Measurements from ENCODE around the gene ITGA2. TPM values are rescaled to one million over a fixed set of nuclear protein-coding genes. Genes with fewer than 3 reads are reported as not detected.
A peak's percentile ranks its signal among the peaks of the same experiment; 100 is the strongest.

Gene ITGA2
- total RNA-seq = 1 to 10 TPM; 4.3 to 4.8 TPM

GRCh38 chr5:52989025-52989780, at the start of gene ITGA2:
ITGA2 (plus strand) TSS chr5:52989352; CDS start chr5:52989469, 117 bp downstream.
- DNase-seq (peak; percentile 53), ATAC-seq (peak; percentile 80)
- CTCF ChIA-PET = interaction anchor here (0.6 to 8.5 kb wide), 8 partner anchors 10 to 107 kb away, joined by 3 to 81 read pairs (median 4); no protein-coding TSS in a partner anchor
- Mint-ChIP-seq H3K27me3 (ENCODE audit: low read depth) (peaks cover 36% of the 10 kb centered on the region), H3K4me1 (ENCODE audit: low read depth) (peaks cover 32% of the 10 kb centered on the region), H3K4me3 (peak within 1 kb of the TSS; percentile 78), H3K36me3 (ENCODE audit: low read depth) (peaks cover 17% of the 10 kb centered on the region), H3K27ac (peak within 1 kb of the TSS; percentile 33), H3K9me3 (ENCODE audit: insufficient read depth) (no peaks in the 10 kb centered on the region)
- POLR2A ChIA-PET = interaction anchor here (1.3 to 1.9 kb wide), 2 partner anchors 10 to 43 kb away, joined by 4 to 6 read pairs; no protein-coding TSS in a partner anchor

- no peaks in the 10 kb centered on the region for H3K27me3 Mint-ChIP-seq (ENCODE audit: low read depth)
- peak overlapping the region; percentile 19 for H3K27ac Mint-ChIP-seq
- no peak overlapping the region for H3K4me3 Mint-ChIP-seq
- ChIA-PET POLR2A (no interaction called here), CTCF (interaction anchor here (1.3 to 11.5 kb wide), 4 partner anchors 28 to 159 kb away, joined by 4 to 282 read pairs (median 10); partner anchors contain the start of gene MOCS2)
- no peaks in the 10 kb centered on the region for H3K36me3 Mint-ChIP-seq (ENCODE audit: low read depth)
- no peaks in the 10 kb centered on the region for H3K9me3 Mint-ChIP-seq (ENCODE audit: insufficient read depth)
- no peak for DNase-seq
- peaks cover 22% of the 10 kb centered on the region for H3K4me1 Mint-ChIP-seq (ENCODE audit: low read depth)
- ATAC-seq = peak; percentile 52
Measured at GRCh38 chr5:52943285-52943684, 45.9 kb upstream of the ITGA2 start.

- no peak for ATAC-seq
- Mint-ChIP-seq H3K36me3 (ENCODE audit: low read depth) (no peaks in the 10 kb centered on the region), H3K4me1 (ENCODE audit: low read depth) (peaks cover 27% of the 10 kb centered on the region), H3K27ac (no peak overlapping the region), H3K9me3 (ENCODE audit: insufficient read depth) (no peaks in the 10 kb centered on the region), H3K27me3 (ENCODE audit: low read depth) (no peaks in the 10 kb centered on the region), H3K4me3 (no peak overlapping the region)
- CTCF ChIA-PET = interaction anchor here (1.2 to 11.5 kb wide), 5 partner anchors 28 to 159 kb away, joined by 4 to 282 read pairs (median 9); partner anchors contain the start of gene MOCS2
- POLR2A ChIA-PET = no interaction called here
- no peak for DNase-seq
Measured at GRCh38 chr5:52943808-52944207, 45.3 kb upstream of the ITGA2 start.

- Mint-ChIP-seq H3K4me3 (peak overlapping the region; percentile 63), H3K36me3 (ENCODE audit: low read depth) (no peaks in the 10 kb centered on the region), H3K27ac (peak overlapping the region; percentile 58), H3K27me3 (ENCODE audit: low read depth) (no peaks in the 10 kb centered on the region), H3K9me3 (ENCODE audit: insufficient read depth) (no peaks in the 10 kb centered on the region), H3K4me1 (ENCODE audit: low read depth) (peaks cover 38% of the 10 kb centered on the region)
- POLR2A ChIA-PET = no interaction called here
- ATAC-seq (no peak), DNase-seq (no peak)
- CTCF ChIA-PET = interaction anchor here (0.8 to 11.5 kb wide), 7 partner anchors 30 to 167 kb away, joined by 3 to 282 read pairs (median 9); partner anchors contain the start of genes ITGA1, MOCS2 and PELO
Measured at GRCh38 chr5:52945040-52945439, 44.1 kb upstream of the ITGA2 start.

GRCh38 chr5:52947208-52947607, 41.9 kb upstream of the ITGA2 start:
- Mint-ChIP-seq H3K9me3 (ENCODE audit: insufficient read depth) (no peaks in the 10 kb centered on the region), H3K4me3 (no peak overlapping the region), H3K36me3 (ENCODE audit: low read depth) (peaks cover 2% of the 10 kb centered on the region), H3K4me1 (ENCODE audit: low read depth) (peaks cover 38% of the 10 kb centered on the region), H3K27me3 (ENCODE audit: low read depth) (no peaks in the 10 kb centered on the region), H3K27ac (no peak overlapping the region)
- ATAC-seq = no peak
- DNase-seq = no peak
- CTCF ChIA-PET = interaction anchor here (1.2 to 11.5 kb wide), 10 partner anchors 10 to 1281 kb away, joined by 3 to 282 read pairs (median 10); partner anchors contain the start of genes ITGA2 and MOCS2
- POLR2A ChIA-PET = no interaction called here

GRCh38 chr5:52947851-52948250, 41.3 kb upstream of the ITGA2 start:
- ChIA-PET CTCF (interaction anchor here (0.6 to 11.5 kb wide), 27 partner anchors 11 to 1281 kb away, joined by 3 to 282 read pairs (median 7); partner anchors contain the start of genes ITGA2 and MOCS2), POLR2A (interaction anchor here (1.3 kb wide), 1 partner anchor 162 kb away, joined by 3 read pairs; the partner anchor contains the start of gene MOCS2)
- Mint-ChIP-seq H3K27me3 (ENCODE audit: low read depth) (no peaks in the 10 kb centered on the region), H3K9me3 (ENCODE audit: insufficient read depth) (no peaks in the 10 kb centered on the region), H3K36me3 (ENCODE audit: low read depth) (peaks cover 2% of the 10 kb centered on the region), H3K4me3 (no peak overlapping the region), H3K27ac (no peak overlapping the region), H3K4me1 (ENCODE audit: low read depth) (peaks cover 38% of the 10 kb centered on the region)
- no peak for DNase-seq
- no peak for ATAC-seq

- Mint-ChIP-seq H3K27me3 (ENCODE audit: low read depth) (no peaks in the 10 kb centered on the region), H3K9me3 (ENCODE audit: insufficient read depth) (no peaks in the 10 kb centered on the region), H3K36me3 (ENCODE audit: low read depth) (peaks cover 2% of the 10 kb centered on the region), H3K4me3 (no peak overlapping the region), H3K27ac (peak overlapping the region; percentile 21), H3K4me1 (ENCODE audit: low read depth) (peaks cover 38% of the 10 kb centered on the region)
- DNase-seq (peak; percentile 85), ATAC-seq (peak; percentile 92)
- POLR2A ChIA-PET = interaction anchor here (0.6 to 1.3 kb wide), 6 partner anchors 139 to 826 kb away, joined by 3 to 4 read pairs (median 3); partner anchors contain the start of gene MOCS2
- CTCF ChIA-PET = interaction anchor here (0.6 to 11.5 kb wide), 50 partner anchors 8 to 1281 kb away, joined by 3 to 282 read pairs (median 4); partner anchors contain the start of genes ITGA2 and MOCS2
Measured at GRCh38 chr5:52948418-52949076, 40.6 kb upstream of the ITGA2 start.

- Mint-ChIP-seq H3K27ac (no peak overlapping the region), H3K9me3 (ENCODE audit: insufficient read depth) (no peaks in the 10 kb centered on the region), H3K4me1 (ENCODE audit: low read depth) (peaks cover 27% of the 10 kb centered on the region), H3K36me3 (ENCODE audit: low read depth) (peaks cover 2% of the 10 kb centered on the region), H3K27me3 (ENCODE audit: low read depth) (no peaks in the 10 kb centered on the region), H3K4me3 (no peak overlapping the region)
- POLR2A ChIA-PET = interaction anchor here (1.0 kb wide), 1 partner anchor 144 kb away, joined by 3 read pairs; no protein-coding TSS in a partner anchor
- no peak for ATAC-seq
- CTCF ChIA-PET = interaction anchor here (1.0 to 11.5 kb wide), 8 partner anchors 12 to 152 kb away, joined by 3 to 282 read pairs (median 37); partner anchors contain the start of genes ITGA2 and MOCS2
- no peak for DNase-seq
Measured at GRCh38 chr5:52950686-52951085, 38.5 kb upstream of the ITGA2 start.

- Mint-ChIP-seq H3K36me3 (ENCODE audit: low read depth) (peaks cover 2% of the 10 kb centered on the region), H3K27ac (no peak overlapping the region), H3K4me1 (ENCODE audit: low read depth) (peaks cover 20% of the 10 kb centered on the region), H3K27me3 (ENCODE audit: low read depth) (no peaks in the 10 kb centered on the region), H3K9me3 (ENCODE audit: insufficient read depth) (no peaks in the 10 kb centered on the region), H3K4me3 (no peak overlapping the region)
- ChIA-PET CTCF (interaction anchor here (2.1 kb wide), 1 partner anchor 145 kb away, joined by 6 read pairs; no protein-coding TSS in a partner anchor), POLR2A (no interaction called here)
- ATAC-seq (no peak), DNase-seq (no peak)
Measured at GRCh38 chr5:52952483-52952882, 36.7 kb upstream of the ITGA2 start.

- DNase-seq (no peak), ATAC-seq (no peak)
- no peaks in the 10 kb centered on the region for H3K4me1 Mint-ChIP-seq (ENCODE audit: low read depth)
- H3K4me3 Mint-ChIP-seq = no peak overlapping the region
- H3K36me3 Mint-ChIP-seq (ENCODE audit: low read depth) = peaks cover 2% of the 10 kb centered on the region
- H3K9me3 Mint-ChIP-seq (ENCODE audit: insufficient read depth) = no peaks in the 10 kb centered on the region
- CTCF ChIA-PET = no interaction called here
- peak overlapping the region; percentile 36 for H3K27ac Mint-ChIP-seq
- peaks cover 4% of the 10 kb centered on the region for H3K27me3 Mint-ChIP-seq (ENCODE audit: low read depth)
- POLR2A ChIA-PET = interaction anchor here (0.6 kb wide), 1 partner anchor 128 kb away, joined by 4 read pairs; no protein-coding TSS in a partner anchor
Measured at GRCh38 chr5:52956014-52956413, 33.1 kb upstream of the ITGA2 start.

GRCh38 chr5:52956915-52957747, 32.0 kb upstream of the ITGA2 start:
- CTCF ChIA-PET = interaction anchor here (1.0 kb wide), 1 partner anchor 79 kb away, joined by 3 read pairs; no protein-coding TSS in a partner anchor
- no peaks in the 10 kb centered on the region for H3K9me3 Mint-ChIP-seq (ENCODE audit: insufficient read depth)
- DNase-seq = no peak

More at GRCh38 chr5:52956915-52957747, 32.0 kb upstream of the ITGA2 start:
- H3K4me3 Mint-ChIP-seq = no peak overlapping the region
- ATAC-seq = no peak
- H3K4me1 Mint-ChIP-seq (ENCODE audit: low read depth) = no peaks in the 10 kb centered on the region
- H3K27ac Mint-ChIP-seq = no peak overlapping the region
- H3K27me3 Mint-ChIP-seq (ENCODE audit: low read depth) = peaks cover 8% of the 10 kb centered on the region
- POLR2A ChIA-PET = no interaction called here
- no peaks in the 10 kb centered on the region for H3K36me3 Mint-ChIP-seq (ENCODE audit: low read depth)

Data from activated CD8-positive, alpha-beta T cell treated with anti-CD3 and anti-CD28 coated beads, Interleukin-2, amount 10 ng/mL, durations not matched to agents 7 days and 5 days (primary cell).